WERI-Rb-1 (cell line): Measurements from ENCODE around the gene OSBP2.

Experiments
- DNase-seq: peaks from one replicate; pipeline ENCODE4 v3.0.0-alpha.2; 2020
- H3K27ac ChIP-seq: fragments of 250-450 bp; sonication (Bioruptor Pico); 2 replicates; pipeline ENCODE4 v1.5.1; 2020; ENCODE audit warnings: mild to moderate bottlenecking, moderate library complexity
- H3K27me3 ChIP-seq: fragments of 250-450 bp; sonication (Bioruptor Pico); 2 replicates; pipeline ENCODE4 v1.5.1; 2021; ENCODE audit warnings: mild to moderate bottlenecking, low read depth, moderate library complexity; ENCODE audit not compliant: insufficient read depth, severe bottlenecking
- H3K36me3 ChIP-seq: fragments of 250-450 bp; sonication (Bioruptor Pico); 2 replicates; pipeline ENCODE4 v1.5.1; 2020; ENCODE audit warnings: mild to moderate bottlenecking, moderate library complexity
- H3K4me3 ChIP-seq: 2 replicates; pipeline ENCODE4 v1.5.1; 2011; ENCODE audit warnings: low read depth, mild to moderate bottlenecking, control low read depth, low read length
- H3K9me3 ChIP-seq: fragments of 250-450 bp; sonication (Bioruptor Pico); 2 replicates; pipeline ENCODE4 v1.5.1; 2021; ENCODE audit warnings: mild to moderate bottlenecking, moderate library complexity; ENCODE audit not compliant: severe bottlenecking
- TF ChIP-seq, protein P1 (sequence below): IDR thresholded peaks from 2 replicates; pipeline ENCODE4 v1.5.1; 2011; ENCODE audit warnings: low read depth, mild to moderate bottlenecking, control low read depth, inconsistent platforms, low read length

Gene OSBP2

GRCh38 chr22:30714062-30714461, 19.4 kb downstream of the OSBP2 start:
- no peaks in the 10 kb centered on the region for H3K27me3 ChIP-seq
- no peak overlapping the region for H3K4me3 ChIP-seq
- DNase-seq, result no peak
- TF ChIP-seq, protein P1, sequence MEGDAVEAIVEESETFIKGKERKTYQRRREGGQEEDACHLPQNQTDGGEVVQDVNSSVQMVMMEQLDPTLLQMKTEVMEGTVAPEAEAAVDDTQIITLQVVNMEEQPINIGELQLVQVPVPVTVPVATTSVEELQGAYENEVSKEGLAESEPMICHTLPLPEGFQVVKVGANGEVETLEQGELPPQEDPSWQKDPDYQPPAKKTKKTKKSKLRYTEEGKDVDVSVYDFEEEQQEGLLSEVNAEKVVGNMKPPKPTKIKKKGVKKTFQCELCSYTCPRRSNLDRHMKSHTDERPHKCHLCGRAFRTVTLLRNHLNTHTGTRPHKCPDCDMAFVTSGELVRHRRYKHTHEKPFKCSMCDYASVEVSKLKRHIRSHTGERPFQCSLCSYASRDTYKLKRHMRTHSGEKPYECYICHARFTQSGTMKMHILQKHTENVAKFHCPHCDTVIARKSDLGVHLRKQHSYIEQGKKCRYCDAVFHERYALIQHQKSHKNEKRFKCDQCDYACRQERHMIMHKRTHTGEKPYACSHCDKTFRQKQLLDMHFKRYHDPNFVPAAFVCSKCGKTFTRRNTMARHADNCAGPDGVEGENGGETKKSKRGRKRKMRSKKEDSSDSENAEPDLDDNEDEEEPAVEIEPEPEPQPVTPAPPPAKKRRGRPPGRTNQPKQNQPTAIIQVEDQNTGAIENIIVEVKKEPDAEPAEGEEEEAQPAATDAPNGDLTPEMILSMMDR, result no peak
- no peaks in the 10 kb centered on the region for H3K36me3 ChIP-seq
- H3K27ac ChIP-seq, result no peak overlapping the region
- H3K9me3 ChIP-seq, result no peaks in the 10 kb centered on the region

DNA sequence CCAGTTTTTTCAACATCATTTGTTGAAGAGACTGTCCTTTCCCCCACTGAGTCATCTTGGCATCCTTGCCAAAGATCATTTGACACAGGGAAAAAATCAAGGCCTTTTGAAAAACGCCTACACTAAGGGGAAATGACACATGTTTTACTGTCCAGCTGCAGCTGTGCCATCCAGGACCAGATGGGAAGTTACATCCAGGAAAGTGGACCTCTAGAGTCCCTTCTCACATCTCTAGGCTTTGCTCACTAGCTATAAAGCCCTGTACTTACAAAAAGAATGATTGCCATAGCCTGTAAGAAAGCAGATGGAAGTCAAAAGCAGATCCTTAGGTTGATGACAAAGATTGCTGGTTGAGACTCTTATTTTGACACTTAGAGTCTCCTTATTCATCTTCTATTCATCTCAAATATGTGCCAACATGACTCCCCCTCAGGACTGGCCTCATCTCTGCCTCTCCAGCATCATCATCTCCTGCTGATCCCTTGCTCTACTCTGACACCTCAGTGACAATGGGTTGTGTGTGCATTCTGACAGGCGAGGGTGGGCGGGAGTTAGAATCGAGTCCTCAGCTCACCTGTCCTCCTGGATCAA, 22.8 kb downstream of the OSBP2 start:
- no peaks in the 10 kb centered on the region; the same call in 1 of the 2 replicates for H3K36me3 ChIP-seq
- H3K27ac ChIP-seq, result no peak overlapping the region
- no peak overlapping the region for H3K4me3 ChIP-seq
- no peaks in the 10 kb centered on the region for H3K27me3 ChIP-seq
- TF ChIP-seq, protein P1, result no peak
- no peaks in the 10 kb centered on the region for H3K9me3 ChIP-seq
- DNase-seq, result no peak

DNA sequence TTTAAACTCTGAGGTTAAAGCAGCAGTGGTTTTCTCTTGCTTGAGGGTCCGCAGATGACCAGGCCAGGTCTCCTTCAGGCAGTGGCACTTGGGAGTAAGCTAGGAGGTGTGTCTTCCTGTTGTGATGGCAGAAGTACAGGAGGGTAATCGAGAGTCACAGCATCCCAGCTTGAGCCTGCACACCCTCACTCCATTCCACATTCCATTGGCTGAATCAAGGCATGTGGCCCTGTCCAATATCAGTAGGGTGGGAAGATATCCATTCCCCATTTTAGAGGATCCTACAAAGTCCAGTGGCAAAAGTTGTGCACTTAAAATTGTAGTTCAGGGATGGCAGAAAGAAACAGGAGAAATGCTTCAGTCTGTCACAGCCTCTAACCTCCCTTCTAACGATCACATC, 23.3 kb downstream of the OSBP2 start:
- TF ChIP-seq, protein P1, result no peak

DNA sequence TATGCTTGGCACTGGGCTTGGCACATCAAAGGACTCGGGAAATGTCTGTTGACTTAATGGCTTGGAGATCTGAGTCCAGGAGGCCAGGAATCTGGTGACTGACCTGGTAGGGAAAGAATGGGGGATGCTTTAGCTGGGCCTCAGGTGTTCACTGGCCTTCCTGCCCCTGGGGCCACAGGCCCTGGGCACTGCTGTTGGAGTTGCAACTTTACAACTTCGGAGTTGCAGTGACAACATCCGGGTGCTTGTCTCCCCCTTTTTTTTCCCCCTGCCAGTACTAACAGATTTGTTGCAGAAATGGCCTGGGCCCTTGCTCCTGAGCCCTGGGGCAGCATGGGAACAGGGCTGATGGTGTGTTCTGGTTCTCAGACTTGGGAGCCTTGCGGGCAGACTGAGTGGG, 23.8 kb downstream of the OSBP2 start:
- Histone ChIP-seq H3K27me3 (no peaks in the 10 kb centered on the region), H3K27ac (peak overlapping the region; percentile 76), H3K9me3 (no peaks in the 10 kb centered on the region), H3K4me3 (no peak overlapping the region), H3K36me3 (no peaks in the 10 kb centered on the region; the same call in 1 of the 2 replicates)
- TF ChIP-seq, protein P1, result no peak
- DNase-seq, result peak; percentile 39

More for the DNA sequence above, 23.3 kb downstream of the OSBP2 start:
- H3K36me3 ChIP-seq, result no peaks in the 10 kb centered on the region; the same call in 1 of the 2 replicates
- H3K27ac ChIP-seq, result peak overlapping the region; percentile 76
- no peaks in the 10 kb centered on the region for H3K9me3 ChIP-seq
- H3K27me3 ChIP-seq, result no peaks in the 10 kb centered on the region
- H3K4me3 ChIP-seq, result no peak overlapping the region
- DNase-seq, result no peak

- TF ChIP-seq, protein P1, result no peak
- Histone ChIP-seq H3K36me3 (no peaks in the 10 kb centered on the region; the same call in 1 of the 2 replicates), H3K27ac (peak overlapping the region; percentile 76), H3K27me3 (no peaks in the 10 kb centered on the region), H3K4me3 (no peak overlapping the region), H3K9me3 (no peaks in the 10 kb centered on the region)
- DNase-seq, result peak; percentile 82
These were observed 24.3 kb downstream of the OSBP2 start for GRCh38 chr22:30718938-30719337.
